Suprapubic skin (tissue), 4 donors: ENCODE measurements around the gene FSIP1. TPM values are rescaled to one million over a fixed set of nuclear protein-coding genes. Genes with fewer than 3 reads are reported as not detected.

Experiments used
- DNase-seq, 2 donors: peaks; one replicate each; pipeline ENCODE4 v3.0.0-alpha.2; 2019; ENCODE audit warnings: low spot score in 2 of 2
- H3K27ac ChIP-seq: fragments of 200-600 bp; sonication (generic); one replicate; pipeline ENCODE4 v1.5.1; 2019
- H3K27me3 ChIP-seq: fragments of 200-600 bp; sonication (generic); one replicate; pipeline ENCODE4 v1.5.1; 2019
- H3K36me3 ChIP-seq: fragments of 200-600 bp; sonication (generic); one replicate; pipeline ENCODE4 v1.5.1; 2019
- H3K4me1 ChIP-seq: fragments of 200-600 bp; sonication (generic); one replicate; pipeline ENCODE4 v1.5.1; 2019
- H3K4me3 ChIP-seq: fragments of 200-600 bp; sonication (generic); one replicate; pipeline ENCODE4 v1.5.1; 2019; ENCODE audit warnings: mild to moderate bottlenecking
- H3K9me3 ChIP-seq: fragments of 200-600 bp; sonication (generic); one replicate; pipeline ENCODE4 v1.5.1; 2019
- CTCF ChIP-seq, 2 donors: fragments of 200-600 bp in 1 of 2; fragments of 450-650 bp in 1 of 2; sonication (generic) in 1 of 2; IDR thresholded peaks; one replicate each; pipeline ENCODE4 v1.5.1; 2016 to 2019; ENCODE audit warnings: antibody characterized with exemption in 2 of 2, mild to moderate bottlenecking in 1 of 2, moderate library complexity in 1 of 2
- EP300 ChIP-seq: sonication (generic); formaldehyde crosslinking; IDR thresholded peaks from one replicate; pipeline ENCODE4 v1.6.1; 2017; ENCODE audit warnings: antibody characterized with exemption
- POLR2A ChIP-seq, 2 donors: fragments of 450-650 bp; IDR thresholded peaks; one replicate each; pipeline ENCODE4 v1.6.1; 2017; ENCODE audit warnings: antibody characterized with exemption in 2 of 2, mild to moderate bottlenecking in 2 of 2, moderate library complexity in 2 of 2
- POLR2AphosphoS5 ChIP-seq, 3 donors: sonication (generic); formaldehyde crosslinking; IDR thresholded peaks; one replicate each; pipeline ENCODE4 v1.6.1; 2017; ENCODE audit warnings: antibody characterized with exemption in 3 of 3
- WGBS: methylation state at CpG from one replicate; pipeline ENCODE4 v1.1.5; 2018; 5-methylcytosine and 5-hydroxymethylcytosine counted together
- total RNA-seq, 4 donors: library from RNA; depleted of rRNA; stranded (reverse); fragments of >200 nt; gene quantifications; one replicate each; pipeline ENCODE4 v1.1.0, GENCODE V29; 2016

Gene FSIP1
- total RNA-seq, 4 donors from 2014 or later: 0.21 to 0.24 TPM; not detected in 2

DNA sequence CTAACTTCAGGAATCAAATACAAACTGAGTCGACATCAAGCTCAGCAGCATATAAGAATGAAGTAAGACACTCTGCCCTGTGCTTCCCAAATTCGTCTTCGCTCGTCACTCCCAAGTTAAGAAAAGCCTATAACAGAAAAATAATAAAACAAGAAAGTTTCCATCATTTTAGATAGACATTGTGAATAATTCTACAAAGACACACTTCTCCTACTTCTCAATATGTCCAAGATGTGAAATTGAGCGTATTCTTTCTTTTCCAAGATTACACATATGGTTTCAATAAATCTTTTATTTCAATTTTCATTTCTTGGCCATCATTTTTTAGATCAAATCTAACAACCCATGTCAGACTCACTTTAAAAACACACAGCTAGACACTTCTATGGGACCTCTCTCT, 85.1 kb downstream of the FSIP1 start:
- no peak overlapping the region for H3K4me3 ChIP-seq
- no peak for TF ChIP-seq POLR2AphosphoS5 (IDR thresholded peaks at IDR 0.05)
- TF ChIP-seq CTCF (IDR thresholded peaks at IDR 0.05): no peak
- no peak for TF ChIP-seq EP300
- no peak for TF ChIP-seq POLR2A (IDR thresholded peaks at IDR 0.05)
- DNase-seq: no peak
- 77% methylated on average over 5 of the region's 5 CpGs for WGBS
- H3K27ac ChIP-seq: no peak overlapping the region
- no peaks in the 10 kb centered on the region for H3K27me3 ChIP-seq
- peaks cover 11% of the 10 kb centered on the region for H3K4me1 ChIP-seq
- H3K9me3 ChIP-seq: no peaks in the 10 kb centered on the region
- H3K36me3 ChIP-seq: no peaks in the 10 kb centered on the region

DNA sequence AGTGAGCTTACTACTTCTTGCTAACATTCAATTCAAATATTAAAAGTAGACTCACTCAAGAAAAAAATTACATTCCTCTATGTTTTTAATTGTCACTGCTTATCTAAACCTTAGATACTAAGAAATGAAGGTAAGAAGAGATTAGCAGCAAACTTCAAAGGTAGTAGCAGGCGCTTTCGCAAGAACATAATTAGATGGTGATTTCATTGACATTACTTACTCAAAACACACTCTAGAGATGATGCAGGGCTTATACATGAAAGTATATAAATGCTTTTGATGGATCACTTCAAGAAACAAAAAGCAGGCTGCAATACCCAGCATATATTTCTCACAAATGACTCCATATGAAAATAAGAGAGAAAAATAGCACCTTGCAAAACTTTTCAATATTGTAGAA, 86.8 kb downstream of the FSIP1 start:
- H3K4me3 ChIP-seq: no peak overlapping the region
- no peaks in the 10 kb centered on the region for H3K36me3 ChIP-seq
- H3K9me3 ChIP-seq: no peaks in the 10 kb centered on the region
- no peaks in the 10 kb centered on the region for H3K27me3 ChIP-seq
- no peak overlapping the region for H3K27ac ChIP-seq
- TF ChIP-seq POLR2AphosphoS5 (IDR thresholded peaks at IDR 0.05): no peak
- no peak for TF ChIP-seq EP300
- TF ChIP-seq CTCF (IDR thresholded peaks at IDR 0.05): no peak
- TF ChIP-seq POLR2A (IDR thresholded peaks at IDR 0.05): no peak
- whole genome bisulfite sequencing: 97% methylated on average over 2 of the region's 2 CpGs
- peaks cover 15% of the 10 kb centered on the region for H3K4me1 ChIP-seq
- DNase-seq: no peak

DNA sequence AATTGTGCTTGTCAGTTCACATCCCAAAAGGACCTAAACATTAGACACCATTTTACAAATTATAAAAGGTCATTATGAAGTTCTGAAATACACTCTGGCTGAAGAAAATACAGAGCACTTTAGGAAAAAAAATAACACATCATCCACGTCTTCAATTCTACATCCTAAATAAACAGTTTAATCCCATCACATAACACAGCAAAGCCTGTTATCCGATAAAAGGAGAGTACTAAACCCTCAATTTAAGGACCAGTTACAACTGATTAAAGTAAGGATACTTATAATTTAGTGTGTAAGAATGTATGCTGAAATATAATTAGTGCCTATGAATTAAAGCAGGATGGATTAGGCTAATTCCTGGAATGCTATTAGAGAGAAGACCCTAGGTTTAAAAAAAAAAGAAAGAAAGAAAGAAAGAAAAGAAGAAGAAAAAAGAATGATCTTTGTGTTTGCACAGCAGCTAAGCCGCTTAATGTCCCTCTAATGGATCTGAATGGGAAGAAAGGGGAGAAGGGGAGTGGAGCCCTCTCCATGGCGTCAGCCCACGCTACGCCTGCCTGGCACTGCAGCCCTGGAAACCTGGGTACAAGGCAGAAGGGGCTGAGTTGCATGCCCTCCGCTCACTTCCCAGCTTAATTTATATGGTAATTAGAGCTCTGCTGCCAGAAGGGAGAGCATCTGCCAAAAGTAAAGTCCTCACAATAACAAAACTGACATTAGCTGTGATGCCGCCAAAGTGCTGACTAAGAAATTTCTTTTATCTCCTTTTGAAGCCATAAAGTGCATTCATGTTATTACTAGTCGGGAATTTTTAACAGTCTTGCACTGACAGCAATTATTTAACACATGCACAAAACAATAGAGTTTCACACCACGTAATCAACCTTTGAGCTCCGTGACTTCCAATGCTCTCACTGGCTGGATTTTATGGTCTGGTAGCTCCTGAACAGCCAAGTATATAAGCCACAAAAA, 90.0 kb downstream of the FSIP1 start:
- H3K27me3 ChIP-seq: no peaks in the 10 kb centered on the region
- TF ChIP-seq POLR2A (IDR thresholded peaks at IDR 0.05) (no peak), EP300 (no peak)
- no peak overlapping the region for H3K27ac ChIP-seq
- H3K9me3 ChIP-seq: no peaks in the 10 kb centered on the region
- no peak for DNase-seq
- H3K4me1 ChIP-seq: peaks cover 12% of the 10 kb centered on the region
- H3K36me3 ChIP-seq: no peaks in the 10 kb centered on the region
- H3K4me3 ChIP-seq: no peak overlapping the region
- WGBS: 38% methylated on average over 11 of the region's 11 CpGs

DNA sequence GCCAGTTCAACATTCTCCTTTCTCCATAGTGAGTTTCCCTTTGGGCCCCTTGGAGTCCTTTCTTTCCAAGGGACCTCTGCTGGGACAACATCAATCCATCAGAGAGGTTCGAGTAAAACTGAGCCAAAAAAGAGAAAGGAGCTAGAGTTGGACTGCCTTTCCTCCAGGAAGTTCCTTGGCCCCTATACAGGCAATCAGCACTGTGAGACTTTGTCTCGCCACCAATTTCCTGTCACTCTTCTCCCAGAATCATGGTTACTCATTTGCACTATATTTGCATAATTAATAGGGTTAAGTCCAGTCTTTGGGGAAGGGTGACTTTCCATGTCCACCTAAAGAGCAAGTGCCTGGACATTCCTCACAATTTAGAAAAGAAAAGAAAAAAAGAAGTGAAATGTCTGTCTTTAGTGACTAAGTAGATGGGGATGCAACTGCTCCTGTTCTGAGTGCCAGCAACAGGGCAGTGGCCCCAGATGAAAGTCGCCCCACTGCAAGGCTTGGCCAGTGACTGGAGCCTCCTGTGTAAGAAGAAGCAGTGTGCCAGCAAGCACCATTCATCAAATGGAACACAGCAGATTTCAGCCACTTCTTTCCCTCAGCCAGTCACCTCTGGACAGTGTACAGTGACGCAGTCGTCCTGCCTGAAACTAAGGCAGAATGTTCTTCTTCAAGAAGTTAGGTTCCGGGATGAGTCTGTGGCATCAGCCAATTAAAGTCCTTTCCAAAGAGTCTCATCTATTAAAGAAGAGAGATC, 91.6 kb downstream of the FSIP1 start:
- Histone ChIP-seq H3K9me3 (no peaks in the 10 kb centered on the region), H3K27me3 (no peaks in the 10 kb centered on the region), H3K4me1 (peaks cover 12% of the 10 kb centered on the region), H3K27ac (no peak overlapping the region), H3K36me3 (no peaks in the 10 kb centered on the region), H3K4me3 (no peak overlapping the region)
- no peak for DNase-seq
- TF ChIP-seq POLR2AphosphoS5 (IDR thresholded peaks at IDR 0.05) (no peak), POLR2A (IDR thresholded peaks at IDR 0.05) (no peak), EP300 (no peak), CTCF (IDR thresholded peaks at IDR 0.05) (no peak)
- 82% methylated on average over 6 of the region's 6 CpGs for WGBS

- DNase-seq: no peak
- H3K4me1 ChIP-seq: peaks cover 8% of the 10 kb centered on the region
- no peaks in the 10 kb centered on the region for H3K9me3 ChIP-seq
- H3K36me3 ChIP-seq: no peaks in the 10 kb centered on the region
- TF ChIP-seq CTCF (IDR thresholded peaks at IDR 0.05): no peak
- no peak for TF ChIP-seq POLR2AphosphoS5 (IDR thresholded peaks at IDR 0.05)
- TF ChIP-seq POLR2A (IDR thresholded peaks at IDR 0.05): no peak
- no peak for TF ChIP-seq EP300
- WGBS: 76% methylated on average over 2 of the region's 2 CpGs
- H3K27me3 ChIP-seq: no peaks in the 10 kb centered on the region
- H3K4me3 ChIP-seq: no peak overlapping the region
- no peak overlapping the region for H3K27ac ChIP-seq
Observed at GRCh38 chr15:39687965-39688364, 94.7 kb downstream of the FSIP1 start.
